ENCODE results near the gene FMN2. TPM values are rescaled to one million over a fixed set of nuclear protein-coding genes. Genes with fewer than 3 reads are reported as not detected.

The FMN2 gene
- total RNA-seq, 1 donor from 2014 or later: 13.2 TPM

- no peak for DNase-seq (ENCODE audit: low read depth, low spot score)
- Mint-ChIP-seq H3K4me1 (peaks cover 16% of the 10 kb centered on the region), H3K4me3 (no peak overlapping the region), H3K36me3 (ENCODE audit: low read depth) (peaks cover under 1% of the 10 kb centered on the region), H3K9me3 (no peaks in the 10 kb centered on the region), H3K27me3 (ENCODE audit: low read depth) (no peaks in the 10 kb centered on the region), H3K27ac (ENCODE audit: unreplicated experiment) (no peak overlapping the region)
- no peak for TF ChIP-seq CTCF (conservative IDR thresholded peaks at IDR 0.05)
Measured at GRCh38 chr1:240467895-240468294, 376.2 kb downstream of the FMN2 start.

GRCh38 chr1:240468656-240469055 lies 377.0 kb downstream of the FMN2 start:
- peaks cover 2% of the 10 kb centered on the region for H3K36me3 Mint-ChIP-seq (ENCODE audit: low read depth)
- no peak overlapping the region for H3K4me3 Mint-ChIP-seq
- DNase-seq (ENCODE audit: low read depth, low spot score): no peak
- no peaks in the 10 kb centered on the region for H3K9me3 Mint-ChIP-seq
- H3K27me3 Mint-ChIP-seq (ENCODE audit: low read depth): no peaks in the 10 kb centered on the region
- TF ChIP-seq CTCF (conservative IDR thresholded peaks at IDR 0.05): no peak
- peaks cover 16% of the 10 kb centered on the region for H3K4me1 Mint-ChIP-seq
- peak overlapping the region; percentile 53 for H3K27ac Mint-ChIP-seq (ENCODE audit: unreplicated experiment)

GRCh38 chr1:240474133-240474614 lies 382.5 kb downstream of the FMN2 start:
- TF ChIP-seq CTCF (conservative IDR thresholded peaks at IDR 0.05): no peak
- Mint-ChIP-seq H3K4me3 (no peak overlapping the region), H3K27me3 (ENCODE audit: low read depth) (no peaks in the 10 kb centered on the region), H3K9me3 (no peaks in the 10 kb centered on the region), H3K27ac (ENCODE audit: unreplicated experiment) (no peak overlapping the region), H3K4me1 (peaks cover 6% of the 10 kb centered on the region), H3K36me3 (ENCODE audit: low read depth) (peaks cover 16% of the 10 kb centered on the region)
- DNase-seq (ENCODE audit: low read depth, low spot score): no peak

DNA sequence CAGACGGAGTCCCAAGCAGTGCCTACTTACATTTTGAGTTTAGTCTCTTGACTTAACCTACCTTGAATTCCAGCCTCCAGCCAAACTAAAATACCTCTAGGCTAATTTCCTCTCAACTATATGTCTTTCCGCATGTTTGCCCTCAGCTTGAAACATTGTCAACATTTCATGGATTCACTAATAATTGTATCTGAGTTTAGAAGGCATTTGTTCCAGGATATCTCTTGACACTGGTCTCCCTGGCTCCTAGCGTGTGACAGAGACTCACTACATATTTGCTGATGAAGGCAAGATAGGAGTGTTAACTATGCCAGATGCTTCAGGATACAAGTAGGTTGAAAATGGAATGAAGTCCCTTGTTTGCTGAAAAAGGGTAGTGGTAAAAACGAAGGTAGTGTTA lies 384.1 kb downstream of the FMN2 start:
- no peak for DNase-seq (ENCODE audit: low read depth, low spot score)
- Mint-ChIP-seq H3K27ac (ENCODE audit: unreplicated experiment) (no peak overlapping the region), H3K36me3 (ENCODE audit: low read depth) (peaks cover 16% of the 10 kb centered on the region), H3K27me3 (ENCODE audit: low read depth) (no peaks in the 10 kb centered on the region), H3K9me3 (no peaks in the 10 kb centered on the region), H3K4me3 (no peak overlapping the region), H3K4me1 (peaks cover 6% of the 10 kb centered on the region)
- TF ChIP-seq CTCF (conservative IDR thresholded peaks at IDR 0.05): no peak

GRCh38 chr1:240478536-240478935 lies 386.9 kb downstream of the FMN2 start:
- Mint-ChIP-seq H3K27me3 (ENCODE audit: low read depth) (no peaks in the 10 kb centered on the region), H3K27ac (ENCODE audit: unreplicated experiment) (no peak overlapping the region), H3K4me1 (peaks cover 6% of the 10 kb centered on the region)

More at GRCh38 chr1:240478536-240478935, 386.9 kb downstream of the FMN2 start:
- no peak for TF ChIP-seq CTCF (conservative IDR thresholded peaks at IDR 0.05)
- no peak for DNase-seq (ENCODE audit: low read depth, low spot score)
- Mint-ChIP-seq H3K36me3 (ENCODE audit: low read depth) (peaks cover 14% of the 10 kb centered on the region), H3K9me3 (no peaks in the 10 kb centered on the region), H3K4me3 (no peak overlapping the region)
